Left lobe of liver (tissue), 2 donors: ENCODE measurements around the gene SCG2. TPM values are rescaled to one million over a fixed set of nuclear protein-coding genes. Genes with fewer than 3 reads are reported as not detected.

Source experiments
- ATAC-seq: fragments of 200-7000 bp; cut with Tn5 transposase; one replicate; pipeline ENCODE4 v1.9.1; 2020; ENCODE audit warnings: mild to moderate bottlenecking, moderate library complexity
- DNase-seq: peaks from one replicate; pipeline ENCODE4 v3.0.0-alpha.2; 2020; ENCODE audit warnings: low spot score
- total RNA-seq: library from RNA; stranded (reverse); gene quantifications from one replicate; pipeline ENCODE4 v1.2.1, GENCODE V29; 2021
- donor health status: DM: no; HTN: no; CAD: no; lungs with moderate emphysema.
- donor health status: DM: no; HTN: yes; CAD: no.

Gene SCG2
- total RNA-seq, 1 donor from 2014 or later: not detected

DNA sequence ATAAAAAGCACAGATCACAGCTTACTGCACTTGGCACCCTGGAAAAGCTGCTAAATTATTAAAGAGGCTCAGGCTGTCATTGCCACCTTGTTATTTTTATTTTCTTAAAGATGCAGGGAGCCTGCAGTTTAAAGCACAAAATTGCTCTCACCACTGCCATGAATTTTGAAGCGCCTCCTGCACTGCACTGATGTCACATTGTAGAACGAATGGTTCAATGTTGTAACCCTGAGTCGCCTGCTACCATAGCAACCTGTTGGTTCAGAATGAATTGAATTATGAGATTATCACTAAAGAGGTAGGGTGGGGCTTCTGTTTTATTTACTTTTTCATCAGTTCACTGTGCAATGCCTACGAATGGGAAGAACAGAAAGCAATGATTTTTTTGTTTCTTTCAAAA, 16.5 kb downstream of the SCG2 start:
- DNase-seq (no peak), ATAC-seq (no peak)

DNA sequence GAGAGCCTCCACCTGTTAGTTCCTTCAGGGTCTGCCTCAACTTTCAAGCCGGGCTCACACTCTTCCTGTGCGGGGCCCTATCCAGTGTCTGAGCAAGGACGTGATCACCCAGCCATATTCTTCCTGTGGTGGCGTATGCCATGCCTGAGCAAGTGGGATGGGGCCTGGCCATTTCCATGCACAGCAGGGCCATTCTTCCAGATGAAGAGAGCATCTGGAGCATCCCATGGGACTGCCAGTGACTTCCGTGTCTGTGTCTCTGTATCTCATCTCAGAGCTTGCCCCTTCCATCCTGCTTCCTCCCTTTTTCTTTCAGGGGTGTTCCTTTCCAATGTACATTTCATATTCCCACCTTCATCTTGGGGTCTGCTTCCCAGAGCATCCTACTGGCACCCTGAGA, 20.2 kb downstream of the SCG2 start:
- no peak for DNase-seq
- ATAC-seq: no peak

DNA sequence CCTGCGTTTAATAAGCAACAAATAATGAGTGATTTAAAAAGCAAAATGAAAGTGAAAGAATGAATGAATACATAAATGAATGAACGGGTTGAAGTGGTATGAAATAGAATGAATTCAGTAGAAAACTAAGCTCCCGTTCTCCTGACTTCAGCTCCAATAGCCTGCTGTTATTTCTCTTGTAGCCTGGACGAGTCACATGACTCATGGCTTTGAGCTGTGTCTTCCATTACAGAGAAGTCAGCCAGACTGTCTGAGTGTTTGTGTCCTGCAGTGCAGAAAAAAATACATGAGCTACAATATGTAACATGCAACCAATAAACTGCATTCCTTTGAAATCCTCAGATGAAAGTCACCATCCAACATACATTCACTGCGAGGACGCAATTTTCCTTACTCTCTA, 21.2 kb downstream of the SCG2 start:
- ATAC-seq (no peak), DNase-seq (no peak)

GRCh38 chr2:223578846-223579245, 23.3 kb downstream of the SCG2 start:
- ATAC-seq (no peak), DNase-seq (no peak)

DNA sequence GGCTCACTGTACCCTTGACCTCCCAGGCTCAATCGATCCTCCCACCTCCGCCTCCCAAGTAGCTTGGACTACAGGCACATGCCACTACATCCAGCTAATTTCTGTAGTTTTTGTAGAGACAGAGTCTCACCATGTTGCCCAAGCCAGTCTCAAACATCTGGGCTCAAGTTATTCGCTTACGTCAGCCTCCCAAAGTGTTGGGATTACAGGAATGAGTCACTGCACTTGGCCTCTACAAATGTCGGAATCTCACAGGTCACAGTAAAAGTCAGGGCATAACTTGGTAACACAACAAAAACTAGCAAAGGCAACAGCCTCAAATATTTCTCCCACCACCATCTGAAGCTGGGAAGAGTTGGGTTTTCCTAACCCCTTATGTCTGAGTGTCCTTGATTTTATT, 25.3 kb downstream of the SCG2 start:
- no peak for DNase-seq
- no peak for ATAC-seq

DNA sequence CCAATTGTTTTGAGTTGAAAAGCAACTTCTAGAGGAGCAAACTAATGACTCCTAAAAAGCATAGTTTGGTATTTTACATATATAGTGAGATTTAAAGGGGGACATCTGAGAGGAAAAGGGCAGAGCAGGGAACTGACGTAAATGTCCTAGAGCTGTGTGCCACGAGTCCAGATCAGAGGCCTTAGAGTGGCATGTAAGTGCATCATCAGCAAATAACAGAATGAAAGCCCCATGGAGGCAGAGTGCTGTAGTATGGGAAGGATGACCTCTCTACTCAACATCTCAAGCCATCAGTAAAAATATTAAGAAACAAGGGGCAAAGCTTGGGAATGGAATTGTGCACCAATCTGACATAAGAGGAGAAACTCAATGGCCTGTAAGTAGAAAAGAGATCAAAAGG, 31.4 kb downstream of the SCG2 start:
- no peak for ATAC-seq
- no peak for DNase-seq

- DNase-seq: no peak
- no peak for ATAC-seq
Observed at GRCh38 chr2:223566396-223566795, 35.8 kb downstream of the SCG2 start.

GRCh38 chr2:223563462-223563861, 38.7 kb downstream of the SCG2 start:
- no peak for DNase-seq
- ATAC-seq: no peak

GRCh38 chr2:223562078-223562477, 40.1 kb downstream of the SCG2 start:
- DNase-seq: no peak
- ATAC-seq: no peak

DNA sequence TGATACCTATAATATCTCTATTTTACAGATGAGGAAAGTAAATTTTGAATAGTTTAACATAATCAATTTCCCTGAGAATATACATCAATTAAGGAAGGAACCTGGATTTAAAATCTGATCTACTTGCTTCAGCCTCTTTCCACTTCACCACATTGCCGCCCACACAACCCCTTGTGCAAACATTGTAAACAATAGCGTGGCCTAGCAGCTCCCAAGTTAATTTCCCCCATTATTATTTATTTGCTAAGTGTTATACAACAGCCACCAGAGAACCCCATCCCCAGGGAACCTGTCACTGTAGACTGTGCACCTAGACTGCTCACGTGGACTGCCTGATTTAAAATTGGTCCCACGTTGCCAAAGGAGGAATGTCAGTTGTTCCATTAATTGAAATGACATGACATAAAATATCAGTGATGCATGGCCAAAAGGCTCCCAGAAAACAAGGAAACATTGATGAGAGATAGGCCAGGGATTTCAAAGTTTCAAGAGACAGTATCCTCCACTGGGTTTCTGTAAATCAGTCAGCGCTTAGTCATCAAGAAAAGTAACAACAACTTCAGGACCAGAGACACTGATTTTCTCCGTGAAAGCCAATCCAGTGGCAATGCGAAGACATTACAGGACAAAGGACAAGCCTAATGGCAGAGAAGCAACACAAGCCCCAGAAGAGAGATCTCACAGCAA, 41.3 kb downstream of the SCG2 start:
- DNase-seq: no peak
- no peak for ATAC-seq

GRCh38 chr2:223558970-223559369, 43.2 kb downstream of the SCG2 start:
- ATAC-seq (no peak), DNase-seq (no peak)

GRCh38 chr2:223554923-223555322, 47.2 kb downstream of the SCG2 start:
- ATAC-seq (no peak), DNase-seq (no peak)

- ATAC-seq (no peak), DNase-seq (no peak)
Observed at GRCh38 chr2:223549215-223549614, 52.9 kb downstream of the SCG2 start.

- ATAC-seq: no peak
Observed at GRCh38 chr2:223548194-223548593, 54.0 kb downstream of the SCG2 start.

More at GRCh38 chr2:223548194-223548593, 54.0 kb downstream of the SCG2 start:
- no peak for DNase-seq

Other genes starting within 250 kb of the SCG2 start
- 1.3 TPM for gene AP1S3, start 235.2 kb upstream of the SCG2 start, total RNA-seq